Testis (tissue), 3 donors: ENCODE data around the gene LEP. TPM values are rescaled to one million over a fixed set of nuclear protein-coding genes. Genes with fewer than 3 reads are reported as not detected.

Experiments
- DNase-seq: peaks from one replicate; pipeline ENCODE4 v3.0.0-alpha.2; 2019
- H3K27ac ChIP-seq, 2 donors: fragments of 200-600 bp; sonication (generic); one replicate each; pipeline ENCODE4 v1.5.1; 2019
- H3K27me3 ChIP-seq: fragments of 200-600 bp; sonication (generic); one replicate; pipeline ENCODE4 v1.5.1; 2019
- H3K36me3 ChIP-seq: fragments of 200-600 bp; sonication (generic); one replicate; pipeline ENCODE4 v1.5.1; 2017; ENCODE audit warnings: low read depth; ENCODE audit errors: missing control alignments
- H3K4me1 ChIP-seq: fragments of 200-600 bp; sonication (generic); one replicate; pipeline ENCODE4 v1.5.1; 2019
- H3K4me3 ChIP-seq, 2 donors: fragments of 200-600 bp; sonication (generic); one replicate each; pipeline ENCODE4 v1.5.1; 2017 to 2019
- H3K9me3 ChIP-seq: fragments of 200-600 bp; sonication (generic); one replicate; pipeline ENCODE4 v1.5.1; 2017
- POLR2A ChIP-seq: fragments of 450-650 bp; IDR thresholded peaks from one replicate; pipeline ENCODE4 v1.6.1; 2017; ENCODE audit warnings: antibody characterized with exemption, mild to moderate bottlenecking, moderate library complexity
- WGBS, 2 donors: methylation state at CpG; one replicate each; pipeline ENCODE4 v1.1.5; 2018; 5-methylcytosine and 5-hydroxymethylcytosine counted together
- intact Hi-C: fragments of 100-400 bp; cut with DNase I; formaldehyde crosslinking; loops from one replicate; pipeline ENCODE4 v1.15.1; 2023; ENCODE audit warnings: low total_unique reads
- polyA plus RNA-seq: library from polyadenylated mRNA; stranded (reverse); fragments of 350-450 nt; fragmentation: Illumina TruSeq; extraction: RNeasy Lipid Tissue Mini Kit (QIAGEN cat#74804); gene quantifications from one replicate; pipeline ENCODE4 v1.2.3, GENCODE V29; 2014; ENCODE audit warnings: low read depth, low replicate concordance; ENCODE audit not compliant: insufficient read depth
- total RNA-seq, 2 donors: library from RNA; depleted of rRNA; stranded (reverse); fragments of >200 nt; gene quantifications; one replicate each; pipeline ENCODE4 v1.2.3, GENCODE V29; 2016
- TF ChIP-seq, protein P1 (sequence below), 3 experiments: fragments of 450-650 bp in 2 of 3; fragments of 200-600 bp in 1 of 3; sonication (generic) in 1 of 3; IDR thresholded peaks; one replicate each; pipeline ENCODE4 v1.5.1; 2016 to 2019; ENCODE audit warnings: antibody characterized with exemption in 3 of 3, mild to moderate bottlenecking in 2 of 3, moderate library complexity in 1 of 3

Gene LEP
- total and polyA plus RNA-seq, 3 donors from 2014 or later = 0.31 to 0.55 (median 0.46) TPM

DNA sequence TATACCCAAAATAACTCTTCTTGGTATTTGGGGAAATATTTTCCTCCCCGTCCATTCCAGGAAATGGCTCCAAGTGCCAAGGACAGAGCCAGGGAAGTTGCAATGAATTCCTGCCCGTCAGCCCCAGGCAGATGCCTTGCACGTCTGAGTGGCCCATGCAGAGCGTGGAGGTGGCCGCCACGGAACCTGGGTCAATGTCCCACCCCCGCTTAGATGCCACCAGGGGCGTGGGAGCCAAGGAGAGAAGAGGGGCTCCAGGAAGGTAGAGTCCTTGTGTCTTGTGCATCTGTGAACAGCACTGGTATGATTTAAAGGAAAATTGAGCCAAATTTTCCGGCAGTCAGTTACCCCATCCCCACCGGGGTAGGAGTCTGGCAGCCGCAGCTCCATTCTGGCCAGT lies 1.6 kb downstream of the LEP start:
- no peaks in the 10 kb centered on the region for H3K27me3 ChIP-seq
- H3K4me3 ChIP-seq = no peak overlapping the region
- H3K9me3 ChIP-seq = no peaks in the 10 kb centered on the region
- intact Hi-C loops = no loop called here
- no peaks in the 10 kb centered on the region for H3K36me3 ChIP-seq
- H3K4me1 ChIP-seq = no peaks in the 10 kb centered on the region
- no peak for TF ChIP-seq POLR2A
- TF ChIP-seq, protein P1, sequence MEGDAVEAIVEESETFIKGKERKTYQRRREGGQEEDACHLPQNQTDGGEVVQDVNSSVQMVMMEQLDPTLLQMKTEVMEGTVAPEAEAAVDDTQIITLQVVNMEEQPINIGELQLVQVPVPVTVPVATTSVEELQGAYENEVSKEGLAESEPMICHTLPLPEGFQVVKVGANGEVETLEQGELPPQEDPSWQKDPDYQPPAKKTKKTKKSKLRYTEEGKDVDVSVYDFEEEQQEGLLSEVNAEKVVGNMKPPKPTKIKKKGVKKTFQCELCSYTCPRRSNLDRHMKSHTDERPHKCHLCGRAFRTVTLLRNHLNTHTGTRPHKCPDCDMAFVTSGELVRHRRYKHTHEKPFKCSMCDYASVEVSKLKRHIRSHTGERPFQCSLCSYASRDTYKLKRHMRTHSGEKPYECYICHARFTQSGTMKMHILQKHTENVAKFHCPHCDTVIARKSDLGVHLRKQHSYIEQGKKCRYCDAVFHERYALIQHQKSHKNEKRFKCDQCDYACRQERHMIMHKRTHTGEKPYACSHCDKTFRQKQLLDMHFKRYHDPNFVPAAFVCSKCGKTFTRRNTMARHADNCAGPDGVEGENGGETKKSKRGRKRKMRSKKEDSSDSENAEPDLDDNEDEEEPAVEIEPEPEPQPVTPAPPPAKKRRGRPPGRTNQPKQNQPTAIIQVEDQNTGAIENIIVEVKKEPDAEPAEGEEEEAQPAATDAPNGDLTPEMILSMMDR (IDR thresholded peaks at IDR 0.05) = no peak
- 74 to 81% methylated on average over 8 to 11 of the region's 11 CpGs for WGBS, 2 donors
- no peak overlapping the region for H3K27ac ChIP-seq
- no peak for DNase-seq

DNA sequence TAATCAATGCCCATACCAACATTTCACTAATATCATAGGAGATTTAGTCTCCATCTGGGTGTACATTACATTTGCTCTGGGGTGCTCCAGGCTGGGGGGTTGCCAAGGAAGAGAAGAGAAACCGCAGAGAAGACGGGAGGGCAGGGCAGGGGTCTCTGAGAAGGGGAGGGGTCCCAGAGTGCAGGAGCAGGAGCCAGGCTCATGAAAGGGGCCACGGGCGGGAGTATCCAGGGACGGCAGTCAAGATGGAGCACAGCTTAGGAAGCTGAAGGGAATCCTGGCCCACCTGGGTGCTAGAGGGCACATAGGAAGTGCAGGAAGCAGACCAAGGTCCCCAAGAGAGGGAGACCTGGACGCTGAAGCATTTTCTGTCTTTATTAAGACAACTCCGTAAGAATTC lies 2.2 kb downstream of the LEP start:
- no peak overlapping the region for H3K27ac ChIP-seq
- TF ChIP-seq, protein P1 (IDR thresholded peaks at IDR 0.05) = no peak
- no peaks in the 10 kb centered on the region for H3K27me3 ChIP-seq
- intact Hi-C loops = no loop called here
- no peaks in the 10 kb centered on the region for H3K9me3 ChIP-seq
- 83 to 85% methylated on average over 7 of the region's 7 CpGs for WGBS, 2 donors
- DNase-seq = no peak
- H3K36me3 ChIP-seq = no peaks in the 10 kb centered on the region
- H3K4me3 ChIP-seq = no peak overlapping the region
- no peaks in the 10 kb centered on the region for H3K4me1 ChIP-seq

DNA sequence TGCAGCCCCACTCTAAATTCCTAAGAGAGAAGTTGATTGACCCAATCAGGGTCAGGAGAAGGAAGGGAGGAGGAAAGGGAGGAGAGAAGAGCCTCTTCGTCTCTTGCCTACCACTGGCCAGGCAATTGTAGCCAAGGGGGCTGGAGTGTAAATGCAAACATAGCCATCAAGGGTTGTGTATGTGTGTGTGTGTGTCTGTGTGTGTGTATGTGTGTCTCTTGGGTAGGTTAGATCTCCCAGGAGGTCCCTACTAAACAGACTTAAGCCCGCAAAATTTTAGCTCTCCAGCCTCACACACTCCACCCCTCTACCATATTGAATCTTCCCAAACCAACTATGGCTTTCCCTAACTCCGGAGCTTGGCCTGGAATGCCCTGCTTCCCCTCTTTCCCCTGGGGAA lies 3.8 kb downstream of the LEP start:
- Histone ChIP-seq H3K4me1 (no peaks in the 10 kb centered on the region), H3K4me3 (no peak overlapping the region), H3K27me3 (no peaks in the 10 kb centered on the region), H3K36me3 (no peaks in the 10 kb centered on the region), H3K9me3 (no peaks in the 10 kb centered on the region), H3K27ac (no peak overlapping the region)
- 90 to 91% methylated on average over 3 of the region's 3 CpGs for WGBS, 2 donors
- intact Hi-C loops = no loop called here
- TF ChIP-seq POLR2A = no peak
- TF ChIP-seq, protein P1 (IDR thresholded peaks at IDR 0.05) = no peak
- DNase-seq = no peak

DNA sequence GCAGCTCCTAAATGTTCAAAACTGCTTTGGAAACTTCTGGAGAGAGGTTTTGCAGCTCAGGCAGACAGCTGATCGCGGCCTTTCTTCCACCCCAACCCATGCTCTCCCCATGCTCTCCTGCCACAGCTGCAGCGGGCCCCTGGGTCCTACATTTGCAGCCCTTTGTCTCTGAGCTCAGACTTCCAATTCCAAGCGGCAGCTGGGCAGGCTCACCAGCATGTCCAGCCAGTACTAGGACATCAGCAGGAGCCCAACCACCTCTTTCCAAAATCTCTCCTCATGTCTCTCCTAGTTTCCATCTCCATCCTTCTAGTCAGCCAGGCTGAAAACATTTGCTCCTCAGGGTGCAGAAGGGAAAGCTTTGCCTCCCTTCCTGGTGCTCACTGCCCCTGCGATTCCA lies 6.0 kb downstream of the LEP start:
- no peak overlapping the region for H3K4me3 ChIP-seq
- no peaks in the 10 kb centered on the region for H3K4me1 ChIP-seq
- no peaks in the 10 kb centered on the region for H3K9me3 ChIP-seq
- 75 to 79% methylated on average over 5 of the region's 5 CpGs for WGBS, 2 donors
- no peak overlapping the region for H3K27ac ChIP-seq
- DNase-seq = no peak
- TF ChIP-seq, protein P1 (IDR thresholded peaks at IDR 0.05) = no peak
- TF ChIP-seq POLR2A = no peak
- intact Hi-C loops = no loop called here
- H3K27me3 ChIP-seq = no peaks in the 10 kb centered on the region
- no peaks in the 10 kb centered on the region for H3K36me3 ChIP-seq

DNA sequence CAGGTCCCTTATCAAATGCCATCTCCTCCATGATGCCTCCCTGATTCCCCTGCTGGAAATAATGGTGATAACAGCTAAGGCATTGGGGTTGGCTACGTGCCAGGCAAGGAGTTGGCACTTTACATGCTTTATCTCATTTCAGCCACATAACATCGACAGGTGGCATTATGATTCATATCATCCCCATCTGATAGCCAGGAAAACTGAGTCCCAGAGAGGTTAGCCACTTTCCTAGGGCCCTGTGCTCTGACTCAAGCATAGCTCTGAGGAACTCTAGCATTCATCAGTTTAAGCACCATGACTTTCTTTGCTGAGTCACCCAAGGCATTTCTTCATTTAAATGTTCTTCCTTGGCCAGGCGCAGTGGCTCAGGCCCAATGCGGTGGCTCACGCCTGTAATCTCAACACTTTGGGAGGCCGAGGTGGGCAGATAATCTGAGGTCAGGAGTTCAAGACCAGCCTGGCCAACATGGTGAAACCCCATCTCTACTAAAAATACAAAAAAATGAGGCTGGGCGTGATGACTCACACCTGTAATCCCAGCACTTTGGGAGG lies 6.6 kb downstream of the LEP start:
- no peaks in the 10 kb centered on the region for H3K4me1 ChIP-seq
- H3K27ac ChIP-seq = no peak overlapping the region
- H3K4me3 ChIP-seq = no peak overlapping the region
- WGBS, 2 donors = 80 to 85% methylated on average over 7 of the region's 7 CpGs
- TF ChIP-seq, protein P1 (IDR thresholded peaks at IDR 0.05) = no peak
- TF ChIP-seq POLR2A = no peak
- no peaks in the 10 kb centered on the region for H3K9me3 ChIP-seq
- intact Hi-C loops = no loop called here
- H3K27me3 ChIP-seq = no peaks in the 10 kb centered on the region
- DNase-seq = no peak
- H3K36me3 ChIP-seq = no peaks in the 10 kb centered on the region
